GDM1 (cell line): ENCODE measurements around the gene PIK3R5.

ENCODE experiments used
- DNase-seq: peaks from one replicate; lab custom pipeline; 2025; lab: John Stamatoyannopoulos, UW

PIK3R5 gene

GRCh38 chr17:8924595-8924994, 40.9 kb downstream of the PIK3R5 start:
- DNase-seq, result no peak

- no peak for DNase-seq
Measured at GRCh38 chr17:8923762-8924161, 41.7 kb downstream of the PIK3R5 start.

DNA sequence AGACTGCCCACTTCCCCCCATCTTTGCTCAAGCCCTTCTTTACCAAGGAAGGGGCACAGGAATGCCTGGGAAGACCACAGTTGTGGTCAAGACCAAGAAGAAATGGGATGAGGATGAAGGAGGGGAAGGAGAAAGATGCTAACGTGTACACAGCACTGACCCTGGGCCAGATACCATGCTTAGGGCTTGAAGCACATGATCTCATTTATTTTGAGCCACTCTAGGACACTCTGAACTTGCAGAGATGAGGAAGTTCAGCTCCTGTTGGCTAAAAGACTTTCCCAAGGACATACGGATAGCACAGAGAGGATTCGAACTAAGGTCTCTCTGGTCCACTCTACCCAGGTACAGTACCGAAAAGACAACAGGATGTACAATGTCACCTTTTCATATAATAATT, 42.6 kb downstream of the PIK3R5 start:
- DNase-seq, result no peak

DNA sequence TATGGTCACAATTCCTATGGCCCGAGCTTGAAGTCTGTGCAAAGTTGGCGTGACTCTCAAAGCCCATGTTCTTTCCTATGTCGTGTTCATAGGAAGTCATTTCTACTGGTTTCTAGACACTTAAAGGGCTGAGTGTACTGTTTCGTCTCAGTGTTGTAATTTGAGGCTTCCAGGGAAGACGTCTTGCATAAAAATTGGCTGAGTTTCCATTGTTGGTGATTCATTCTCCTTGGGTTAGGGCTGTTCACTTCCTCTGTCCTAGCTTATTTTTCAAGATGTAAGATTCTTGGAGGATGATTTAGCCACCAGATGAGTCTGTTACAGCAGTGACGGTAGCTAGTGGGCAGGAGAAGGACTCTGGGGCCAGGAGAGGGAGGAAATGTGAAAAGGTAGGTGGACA, 43.1 kb downstream of the PIK3R5 start:
- no peak for DNase-seq

DNA sequence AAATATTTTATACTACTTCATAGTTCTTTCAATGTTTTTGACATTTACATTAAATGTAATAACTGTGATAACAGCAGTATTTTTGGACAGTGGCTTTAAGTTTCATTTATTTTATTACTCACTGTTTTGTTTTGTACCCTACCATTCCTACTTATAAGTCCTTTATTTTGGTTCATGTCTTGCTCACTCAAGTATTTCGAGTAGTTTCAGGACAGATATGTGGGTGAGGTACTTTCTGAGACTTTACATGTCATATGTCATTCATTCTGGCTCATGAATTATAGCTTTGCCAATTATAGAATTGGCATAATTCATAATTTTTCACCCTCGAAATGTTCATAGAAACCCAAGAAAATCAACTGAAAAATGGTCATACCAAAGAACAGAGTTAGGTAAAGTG, 44.4 kb downstream of the PIK3R5 start:
- no peak for DNase-seq

DNA sequence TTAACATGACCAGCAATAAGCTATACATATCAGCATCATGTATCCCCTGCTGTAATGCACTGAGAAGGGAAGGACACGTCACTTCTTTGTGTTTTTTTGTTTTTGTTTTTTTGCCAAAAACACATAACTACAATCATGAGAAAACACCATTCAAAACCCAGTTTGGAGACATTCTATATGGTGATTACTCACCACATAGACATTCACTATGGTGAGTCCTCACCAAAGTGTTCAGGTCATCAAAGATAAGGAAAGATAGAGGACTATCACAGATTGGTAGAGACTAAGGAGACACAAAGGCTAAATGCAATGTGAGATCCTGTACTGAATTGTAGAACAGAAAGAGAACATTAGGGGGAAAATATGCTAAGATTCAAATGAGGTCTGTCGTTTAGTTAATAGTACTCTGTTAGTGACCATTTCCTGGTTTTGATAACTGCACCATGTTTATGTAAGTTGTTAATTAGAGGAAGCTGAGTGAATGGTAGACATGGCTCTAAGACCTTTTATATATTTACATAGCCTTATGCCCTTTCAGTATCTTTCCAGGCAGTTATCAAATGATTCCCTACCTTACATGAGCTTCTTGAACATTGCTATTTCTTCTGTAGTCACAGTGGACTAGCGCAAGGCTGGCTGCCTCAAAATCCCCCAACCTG, 46.6 kb downstream of the PIK3R5 start:
- DNase-seq, result no peak

DNA sequence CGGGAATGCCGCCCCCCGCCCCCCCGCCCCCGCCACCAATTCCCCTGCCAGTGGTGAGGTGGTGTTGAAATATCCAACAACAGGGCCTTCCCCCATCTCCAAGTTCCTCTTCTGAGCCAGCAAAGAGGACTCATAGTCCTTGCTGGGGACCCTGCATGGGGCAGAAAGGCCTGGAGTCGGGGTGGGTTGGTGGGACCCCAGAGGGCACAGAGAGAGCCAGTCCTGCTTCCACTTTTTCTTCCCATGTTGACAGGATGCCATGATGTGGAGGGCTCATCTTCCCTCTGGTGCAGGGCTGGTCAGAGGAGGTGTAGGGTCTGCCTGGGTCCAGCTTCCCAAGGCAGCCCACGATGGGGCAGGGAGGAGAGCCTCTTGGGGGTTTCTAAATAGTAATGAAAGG, 49.0 kb downstream of the PIK3R5 start:
- no peak for DNase-seq

GRCh38 chr17:8914554-8914953, 51.0 kb downstream of the PIK3R5 start:
- no peak for DNase-seq

DNA sequence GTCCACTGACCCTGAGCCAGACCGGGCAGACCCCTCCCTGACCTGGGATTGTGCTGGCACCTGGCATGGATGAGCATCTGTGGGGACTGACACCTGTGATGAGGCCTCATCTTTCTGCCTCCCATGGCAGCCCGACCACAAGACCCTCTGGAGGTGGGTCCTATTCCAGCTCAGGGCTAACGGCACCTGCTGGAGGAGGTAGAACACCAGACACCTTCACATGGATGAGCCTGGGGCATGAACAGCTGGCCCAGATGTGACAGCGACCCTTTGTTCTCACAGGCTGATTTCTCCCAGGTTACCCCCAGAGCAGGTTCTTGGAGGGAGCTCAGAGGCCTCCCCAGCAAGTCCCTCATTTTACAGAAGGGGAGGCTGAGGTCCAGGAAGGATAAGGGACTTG, 51.6 kb downstream of the PIK3R5 start:
- DNase-seq, result no peak

DNA sequence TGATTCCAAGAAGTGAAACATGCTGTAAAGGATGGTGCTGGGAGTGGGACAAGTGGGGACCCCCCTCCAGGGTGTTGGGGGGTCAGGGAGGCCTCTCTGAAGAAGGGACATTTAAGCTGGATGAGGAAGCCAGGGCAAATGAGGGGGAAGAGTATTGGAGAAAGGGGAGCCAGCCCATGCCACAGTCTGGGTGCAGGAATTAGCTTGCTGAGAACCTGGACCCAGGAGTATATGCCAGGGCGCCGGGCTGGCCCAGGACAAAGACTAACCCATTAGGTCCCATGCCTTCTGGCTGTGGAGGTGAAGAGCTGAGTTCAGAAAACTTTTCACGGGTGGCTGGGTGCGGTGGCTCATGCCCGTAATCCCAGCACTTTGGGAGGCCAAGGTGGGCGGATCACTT, 52.4 kb downstream of the PIK3R5 start:
- no peak for DNase-seq

DNA sequence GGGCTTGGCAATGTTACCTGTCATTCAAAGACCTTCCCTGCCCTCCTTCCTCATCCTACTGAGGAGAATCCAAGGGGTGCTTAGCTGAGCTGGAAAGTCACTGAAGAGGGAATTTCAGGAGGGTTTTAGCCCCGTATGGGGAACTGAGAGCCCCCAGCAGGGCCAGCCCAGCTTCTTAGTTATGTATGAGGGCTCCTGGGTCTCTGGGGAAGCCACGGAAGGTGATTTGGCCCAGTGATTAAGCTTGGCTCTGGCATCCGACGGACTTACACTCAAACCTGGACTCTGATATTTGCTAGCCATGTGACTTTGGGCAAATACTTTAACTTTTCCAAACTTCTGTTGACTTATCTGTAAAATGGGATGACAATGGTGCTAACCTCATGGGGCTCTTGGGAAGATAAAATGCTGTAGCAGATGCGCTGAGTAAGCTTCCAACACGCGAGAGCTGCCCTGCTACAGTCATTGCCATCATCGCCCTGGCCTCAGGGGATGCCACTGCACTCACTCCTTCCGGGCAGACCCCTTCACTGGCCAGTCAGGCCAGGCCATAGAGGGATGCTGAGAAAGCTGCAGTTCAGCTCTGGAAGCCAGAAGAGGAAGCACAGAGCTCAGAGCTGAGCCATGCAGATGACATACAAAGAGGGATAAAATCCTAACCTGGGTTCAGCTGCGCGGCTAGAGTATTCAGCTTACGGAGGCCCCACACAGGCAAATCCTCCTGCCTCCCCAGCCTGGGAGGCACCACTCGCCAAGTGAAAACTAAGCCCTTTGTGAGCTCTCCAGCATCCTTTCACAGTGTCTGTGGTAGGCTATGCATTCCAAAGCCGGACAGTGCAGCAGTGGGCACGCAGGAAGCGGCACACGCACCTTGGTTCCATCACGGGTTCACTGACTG, 53.2 kb downstream of the PIK3R5 start:
- DNase-seq, result no peak

GRCh38 chr17:8910969-8911604, 54.4 kb downstream of the PIK3R5 start:
- no peak for DNase-seq

- DNase-seq, result no peak
Measured at GRCh38 chr17:8909586-8910270, 55.8 kb downstream of the PIK3R5 start.

DNA sequence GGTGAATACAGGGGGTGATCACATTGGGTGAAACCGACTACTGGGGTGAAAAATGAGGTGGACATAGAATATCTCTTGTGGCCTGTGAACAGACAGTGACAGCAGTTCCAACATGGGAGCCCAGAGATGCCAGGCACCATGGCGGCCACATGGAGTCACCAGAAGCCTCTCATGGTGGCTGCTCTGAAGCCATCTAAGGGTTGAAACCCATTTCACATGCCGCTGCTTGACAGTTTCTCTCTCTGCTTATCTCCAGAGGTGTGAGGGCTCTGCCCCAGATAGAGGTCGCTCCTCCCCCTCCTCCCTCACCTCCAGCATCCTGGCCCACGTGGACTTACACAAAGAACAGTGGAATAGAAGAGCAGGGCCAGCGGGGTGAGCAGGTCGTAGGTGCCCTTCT, 60.2 kb downstream of the PIK3R5 start:
- DNase-seq, result no peak

GRCh38 chr17:8904686-8905085, 60.8 kb downstream of the PIK3R5 start:
- DNase-seq, result no peak

GRCh38 chr17:8904201-8904600, 61.3 kb downstream of the PIK3R5 start:
- DNase-seq, result no peak

DNA sequence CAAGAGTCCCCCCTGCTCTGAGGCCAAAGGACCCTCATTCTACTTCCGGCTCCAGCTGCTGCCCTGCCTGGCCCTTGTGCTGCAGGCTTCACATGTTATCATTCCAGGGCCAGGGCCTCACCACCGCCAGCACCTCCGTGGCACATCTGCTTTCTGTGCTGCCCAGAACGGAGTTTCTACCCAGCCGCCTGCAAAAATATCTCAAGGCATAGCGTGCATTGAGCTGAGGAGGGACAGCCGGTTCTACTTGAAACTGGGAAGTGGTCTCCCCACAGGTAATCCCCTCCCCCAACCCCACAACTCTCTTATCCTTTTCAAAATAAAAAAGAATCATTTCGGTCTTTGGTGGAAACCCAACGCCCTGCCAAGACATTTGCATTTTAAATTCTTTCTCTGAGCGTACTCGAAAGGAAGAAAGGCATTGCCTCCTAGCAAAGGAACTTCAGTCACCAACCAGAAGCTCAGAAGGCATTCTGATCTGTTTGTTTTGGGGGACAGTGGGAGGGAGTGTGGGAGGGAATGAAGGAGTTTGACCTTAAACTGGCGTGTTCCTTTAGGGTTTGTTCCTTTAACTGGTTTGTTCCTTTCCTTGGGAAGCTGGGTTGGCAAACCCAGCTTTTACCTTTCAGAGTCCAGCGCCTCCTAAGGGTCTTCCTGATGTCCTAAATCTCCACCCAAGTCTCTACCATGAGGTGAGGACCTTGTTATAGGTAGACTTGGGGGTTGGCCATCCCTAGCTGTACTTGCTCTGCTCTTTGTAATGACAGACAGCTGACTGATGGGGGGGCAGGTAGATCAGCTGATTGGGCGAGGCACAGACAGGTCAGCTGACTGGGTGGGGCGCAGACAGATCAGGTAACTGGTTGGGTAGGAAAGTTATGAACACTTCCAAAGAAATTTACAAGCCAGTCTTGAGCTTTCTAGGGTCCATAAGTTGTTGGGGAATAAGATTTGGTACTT, 64.6 kb downstream of the PIK3R5 start:
- no peak for DNase-seq

DNA sequence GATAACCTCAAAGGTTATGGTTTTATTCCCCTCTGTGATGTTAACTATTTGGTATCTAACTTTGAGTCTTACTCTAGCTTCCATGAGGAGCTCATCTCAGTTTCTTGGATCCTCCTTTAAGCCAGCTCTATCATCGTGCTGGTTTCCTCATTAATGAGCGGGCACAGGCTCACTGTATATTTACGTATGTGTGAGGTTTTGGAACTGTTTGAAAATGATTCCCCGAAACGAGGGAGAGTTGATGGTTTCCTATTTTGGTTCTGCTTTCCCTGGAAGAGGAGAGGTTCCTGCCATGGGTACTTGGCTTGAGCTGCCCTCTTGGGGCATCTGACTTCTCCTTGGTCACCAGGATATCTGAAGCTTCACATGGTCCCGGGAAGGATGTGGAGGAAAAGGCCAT, 65.3 kb downstream of the PIK3R5 start:
- no peak for DNase-seq

DNA sequence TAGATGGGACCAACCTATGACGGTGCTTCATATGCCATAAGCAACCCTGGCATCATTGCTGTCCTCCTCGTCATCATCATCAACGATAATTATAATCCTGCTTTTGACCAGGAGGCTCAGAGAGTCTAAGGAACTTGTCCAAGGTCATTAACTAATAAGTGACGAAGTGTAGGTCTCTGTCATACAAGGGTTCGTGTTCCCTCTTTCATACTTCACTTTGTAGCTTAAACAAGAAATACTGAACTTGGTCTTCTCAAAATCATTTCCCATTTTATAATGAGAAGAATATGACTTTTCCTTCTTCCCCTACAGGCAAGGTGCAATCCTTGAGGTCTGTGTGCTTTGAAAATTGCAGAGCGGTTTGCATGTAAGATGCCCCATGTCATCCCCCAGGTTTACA, 66.9 kb downstream of the PIK3R5 start:
- DNase-seq, result no peak

- DNase-seq, result no peak
Measured at GRCh38 chr17:8898126-8898525, 67.4 kb downstream of the PIK3R5 start.
